ENCODE data around the gene HTRA2.

The HTRA2 gene

GRCh38 chr2:74535440-74535965 lies 5.8 kb downstream of the HTRA2 start:
- DNase-seq (ENCODE audit: extremely low spot score, insufficient read length, low read depth) (no peak), FAIRE-seq (no peak)

- DNase-seq (ENCODE audit: extremely low spot score, insufficient read length, low read depth) (no peak), FAIRE-seq (no peak)
These were observed 6.6 kb downstream of the HTRA2 start for GRCh38 chr2:74536166-74536950.

DNA sequence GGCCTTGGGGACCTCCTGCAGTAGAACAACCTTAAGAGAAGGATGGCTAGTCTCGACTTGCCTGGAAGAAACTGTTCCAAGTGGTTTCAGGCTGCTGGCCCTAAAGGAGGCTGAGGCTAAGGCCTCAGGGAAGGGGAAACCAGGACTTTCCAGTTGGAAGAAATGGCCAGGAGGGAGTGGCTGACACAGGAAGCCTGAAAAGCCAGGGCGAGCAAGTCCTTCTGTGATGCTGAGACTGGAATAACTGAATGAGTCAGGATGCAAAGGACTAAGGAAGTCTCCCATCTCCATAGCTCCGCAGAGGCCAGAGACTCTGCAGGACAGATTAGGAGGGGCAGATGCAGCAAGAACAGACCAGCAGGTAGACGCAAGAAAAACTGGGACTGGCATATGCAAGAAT lies 7.4 kb downstream of the HTRA2 start:
- FAIRE-seq (no peak), DNase-seq (ENCODE audit: extremely low spot score, insufficient read length, low read depth) (no peak)

- DNase-seq (ENCODE audit: extremely low spot score, insufficient read length, low read depth) = no peak
- FAIRE-seq = peak; percentile 67
These were observed 9.2 kb downstream of the HTRA2 start for GRCh38 chr2:74538881-74539339.

DNA sequence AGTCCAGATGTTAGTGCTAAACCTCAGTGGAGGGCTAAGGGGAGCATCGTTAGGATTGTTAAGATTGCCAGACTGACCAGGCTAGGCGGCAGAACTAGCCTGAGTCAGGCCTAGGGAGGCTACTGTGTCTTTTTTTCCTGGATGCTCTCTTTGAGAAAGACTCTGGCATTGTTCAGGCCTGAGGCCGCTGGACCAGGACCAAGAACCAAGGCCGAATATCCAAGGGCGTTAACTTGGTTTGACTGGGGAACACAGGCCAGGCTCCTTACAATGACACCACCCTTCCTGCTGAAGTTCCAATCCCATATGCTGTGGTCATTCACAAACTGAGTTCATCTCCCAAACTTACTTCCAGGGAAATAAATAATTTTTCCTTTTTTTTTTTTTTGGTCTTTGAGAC lies 10.6 kb downstream of the HTRA2 start:
- DNase-seq (ENCODE audit: extremely low spot score, insufficient read length, low read depth) (no peak), FAIRE-seq (no peak)

DNA sequence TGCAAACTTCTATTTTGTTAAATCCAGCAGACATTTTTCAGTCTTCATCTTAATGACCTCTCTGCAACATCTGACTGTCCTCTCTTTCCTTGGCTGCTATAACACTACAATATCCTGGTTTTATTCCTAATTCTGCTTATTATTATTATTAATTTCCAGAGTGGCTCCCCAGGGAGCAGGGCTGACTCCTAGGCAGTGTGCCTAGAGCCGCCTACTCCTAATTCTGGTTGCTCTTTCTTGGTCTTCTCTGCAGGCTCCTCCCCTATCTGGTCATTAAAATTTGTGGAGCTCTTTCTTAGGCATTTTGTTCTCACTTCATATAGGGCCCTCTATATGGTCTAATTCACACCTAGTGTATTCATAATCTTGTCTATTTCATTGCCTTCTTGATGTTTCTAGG lies 13.2 kb downstream of the HTRA2 start:
- DNase-seq (ENCODE audit: extremely low spot score, insufficient read length, low read depth) (no peak), FAIRE-seq (no peak)

GRCh38 chr2:74544634-74545033 lies 14.9 kb downstream of the HTRA2 start:
- DNase-seq (ENCODE audit: extremely low spot score, insufficient read length, low read depth) (no peak), FAIRE-seq (no peak)

- FAIRE-seq (no peak), DNase-seq (ENCODE audit: extremely low spot score, insufficient read length, low read depth) (no peak)
These were observed 16.3 kb downstream of the HTRA2 start for GRCh38 chr2:74546004-74546403.

DNA sequence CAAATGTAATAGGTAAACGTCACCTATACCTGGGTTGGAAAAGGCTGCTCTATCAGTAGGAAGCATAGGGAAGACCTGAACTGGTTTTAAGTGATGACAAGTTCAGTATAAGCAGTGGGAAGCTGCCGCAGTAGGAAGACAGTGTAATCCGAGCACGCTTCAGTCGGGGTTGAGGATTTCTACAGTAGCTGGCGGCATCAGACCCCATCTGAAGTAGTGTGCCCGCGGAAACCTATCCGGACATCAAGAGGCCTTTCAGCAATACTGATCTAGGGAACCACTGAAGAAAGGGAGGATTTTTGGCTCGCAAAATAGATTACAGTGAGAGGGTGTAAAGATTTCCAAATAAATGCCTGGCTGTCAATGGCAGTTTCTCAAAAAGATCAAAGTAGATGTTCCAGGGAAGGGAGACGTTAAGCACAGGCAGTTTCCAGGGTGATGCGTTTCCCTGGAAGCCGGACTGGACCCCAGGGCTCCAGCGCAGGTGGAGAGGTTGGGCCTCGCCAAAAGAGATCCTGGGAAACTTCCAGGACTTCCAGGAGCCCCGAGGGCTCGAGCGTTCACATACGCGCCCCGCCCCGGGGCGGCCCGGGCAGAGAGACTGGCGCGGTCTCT lies 18.7 kb downstream of the HTRA2 start:
- FAIRE-seq (no peak), DNase-seq (ENCODE audit: extremely low spot score, insufficient read length, low read depth) (no peak)

DNA sequence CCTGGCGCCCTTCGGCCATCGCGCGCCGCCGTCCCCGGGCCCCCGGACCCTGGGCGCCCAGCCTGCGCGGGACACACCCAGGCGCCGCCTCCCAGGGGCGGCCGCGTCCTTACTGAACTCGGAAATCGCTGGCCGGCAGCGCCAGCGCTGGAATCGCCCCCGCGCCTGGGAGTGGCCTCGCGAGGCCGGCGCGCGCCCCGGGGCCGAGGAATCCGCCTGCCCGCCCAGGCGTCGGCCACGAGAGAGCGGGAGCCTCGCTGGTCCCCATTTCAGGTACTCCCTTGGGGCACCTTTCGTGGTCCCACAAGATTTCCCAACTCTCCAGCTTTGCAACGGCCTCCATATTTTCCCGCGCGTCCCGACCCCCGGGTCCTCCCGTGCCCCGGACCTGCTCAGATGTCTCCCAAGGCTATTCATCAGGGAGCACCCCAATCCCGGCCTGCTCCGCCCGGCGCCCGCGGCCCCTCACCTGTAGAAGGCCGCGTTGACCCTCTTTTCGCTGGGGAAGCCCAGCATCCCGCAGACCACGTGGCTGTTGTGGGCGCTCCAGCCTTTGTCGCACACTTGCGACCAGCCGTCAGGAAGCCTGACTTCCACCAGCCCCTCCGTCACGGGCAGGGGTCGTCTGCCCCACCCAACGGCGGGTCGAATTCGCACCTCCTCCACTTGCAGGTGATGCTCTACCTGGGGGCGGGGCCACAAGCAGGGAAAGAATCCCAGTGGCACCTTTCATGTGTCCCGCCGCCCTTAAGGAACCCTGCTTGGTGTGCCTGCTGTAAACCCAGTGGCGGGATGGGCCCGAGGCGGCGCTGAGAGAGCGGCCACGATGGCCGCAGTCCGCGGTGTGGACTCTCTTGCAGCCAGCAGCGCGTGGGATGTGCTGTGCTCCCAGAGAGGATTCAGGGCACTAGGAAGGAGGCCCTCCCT lies 19.4 kb downstream of the HTRA2 start:
- DNase-seq (ENCODE audit: extremely low spot score, insufficient read length, low read depth) = no peak
- FAIRE-seq = peak; percentile 12

DNA sequence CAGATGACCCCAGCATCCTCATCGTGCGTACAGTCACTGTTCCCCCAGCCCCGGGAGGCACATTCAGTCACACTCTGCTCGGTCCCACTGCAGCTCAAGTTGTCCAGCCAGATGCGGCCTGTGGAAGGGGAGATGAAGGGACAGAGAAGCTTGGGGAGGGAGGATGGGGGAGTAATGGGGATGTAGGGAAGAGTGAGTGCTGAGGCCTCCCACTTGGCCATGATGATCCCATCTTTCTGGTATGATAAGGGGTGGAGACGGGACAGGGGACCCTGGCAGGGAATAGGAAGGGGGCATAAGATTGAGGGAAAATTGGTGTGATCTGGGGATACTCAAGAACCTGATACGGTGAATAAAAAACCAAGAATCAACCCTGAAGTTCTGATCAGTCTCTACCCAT lies 20.5 kb downstream of the HTRA2 start:
- no peak for DNase-seq (ENCODE audit: extremely low spot score, insufficient read length, low read depth)
- no peak for FAIRE-seq

DNA sequence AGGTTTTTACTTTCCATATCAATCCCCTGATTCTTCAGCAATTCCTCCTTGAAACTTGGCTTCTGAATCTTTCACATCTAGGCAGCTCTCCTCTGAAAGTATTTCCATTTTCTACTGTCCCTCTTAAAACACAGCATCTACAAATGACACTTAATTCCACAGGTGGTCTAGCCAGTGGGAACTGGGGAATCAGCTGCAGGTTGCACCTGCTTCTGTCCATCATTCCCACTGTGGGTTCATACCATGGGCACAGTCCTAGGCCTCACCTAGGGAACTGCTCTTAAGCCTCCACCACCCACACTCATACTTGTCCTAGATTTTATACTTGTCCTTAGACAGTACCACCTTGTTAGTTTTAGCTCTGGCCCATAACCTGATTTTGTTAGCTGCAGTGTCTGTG lies 21.8 kb downstream of the HTRA2 start:
- DNase-seq (ENCODE audit: extremely low spot score, insufficient read length, low read depth) = no peak
- no peak for FAIRE-seq

DNA sequence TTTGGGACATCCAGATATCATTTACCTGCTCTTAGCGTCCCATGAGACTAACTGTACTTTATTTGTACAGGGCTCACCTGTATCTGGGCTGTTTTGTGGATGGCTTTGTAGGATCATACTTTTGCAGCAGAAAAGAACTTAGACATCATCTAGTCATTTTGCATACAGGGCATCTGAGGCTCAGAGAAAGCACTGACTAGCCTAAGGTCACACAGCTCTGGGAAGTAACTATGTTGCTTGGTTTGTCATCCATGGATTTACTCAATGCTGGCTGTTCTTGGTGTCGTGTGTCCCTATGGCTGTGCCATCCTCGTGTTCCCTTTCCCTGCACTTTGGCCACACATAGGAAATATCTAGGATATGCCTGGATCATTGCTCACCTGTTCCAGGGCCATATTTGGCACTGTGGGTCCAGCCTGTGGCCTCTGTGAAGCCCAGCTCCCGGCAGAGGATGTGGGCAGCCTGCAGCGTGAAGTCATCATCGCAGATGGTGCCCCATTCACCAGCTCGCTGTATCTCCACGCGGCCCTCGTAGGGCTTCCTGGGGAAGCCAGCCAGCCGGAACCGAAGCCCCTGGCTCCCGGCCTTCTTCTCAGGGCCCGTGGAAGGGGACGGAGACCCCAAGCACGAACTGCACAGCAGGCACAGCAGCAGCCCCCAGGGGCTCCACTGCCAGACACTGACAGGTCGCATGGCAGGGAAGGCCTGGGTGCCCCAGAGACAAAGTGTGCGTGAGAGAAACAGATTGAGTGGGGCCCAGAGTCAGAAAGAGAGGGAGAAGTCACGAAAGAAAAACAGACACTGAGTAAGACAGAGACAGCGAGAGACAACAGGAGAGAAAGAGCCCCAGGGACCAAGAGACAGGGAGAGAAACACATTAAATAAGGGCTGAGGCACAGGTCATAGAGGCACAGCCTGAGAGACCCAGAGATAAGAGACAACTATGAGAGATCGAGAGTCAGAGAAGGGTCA lies 22.5 kb downstream of the HTRA2 start:
- FAIRE-seq (peak; percentile 77), DNase-seq (ENCODE audit: extremely low spot score, insufficient read length, low read depth) (no peak)

DNA sequence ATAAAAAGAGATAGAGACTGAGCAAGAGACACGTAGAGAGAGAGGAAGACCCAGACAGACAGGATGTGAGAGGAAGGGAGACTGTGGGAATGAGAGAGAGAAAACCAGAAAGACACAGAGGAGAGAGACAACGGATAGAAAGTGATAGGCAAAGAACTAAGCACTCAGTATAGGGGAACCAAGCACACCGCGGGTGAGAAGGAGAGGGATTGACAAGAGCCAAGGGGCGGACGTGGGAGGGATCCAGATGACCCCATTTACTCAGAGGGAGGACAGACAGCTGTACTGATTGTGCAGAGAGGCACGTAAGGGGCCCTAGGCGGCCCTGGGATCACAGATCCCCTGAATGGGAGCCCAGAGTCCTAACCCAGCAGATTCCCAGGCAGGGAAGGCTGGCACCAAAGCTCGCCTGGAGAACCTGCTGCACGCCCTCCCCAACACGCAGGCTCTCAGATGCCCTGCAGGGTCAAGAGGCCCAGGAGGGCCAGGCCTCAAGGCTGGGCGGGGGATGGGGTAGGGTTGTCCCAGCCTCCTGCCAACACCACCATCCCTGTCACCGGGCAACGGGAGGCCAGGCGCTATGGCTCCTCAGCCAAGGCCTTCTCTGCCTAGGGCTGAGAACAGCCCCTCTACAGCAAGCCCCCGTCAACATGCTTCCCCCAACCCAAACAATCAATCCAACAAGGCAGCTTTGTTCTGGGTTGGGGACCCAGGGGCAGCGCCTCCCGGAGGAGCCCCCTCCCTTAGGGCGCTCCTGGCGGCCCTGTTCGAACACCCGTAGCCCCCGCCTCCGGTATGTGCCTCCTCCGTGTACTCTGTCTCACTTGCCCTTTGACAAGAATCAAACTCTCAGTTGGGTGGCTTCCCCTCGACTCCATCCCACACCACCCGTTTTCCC lies 23.4 kb downstream of the HTRA2 start:
- FAIRE-seq (peak; percentile 77), DNase-seq (ENCODE audit: extremely low spot score, insufficient read length, low read depth) (no peak)

- peak; percentile 81 for FAIRE-seq
- DNase-seq (ENCODE audit: extremely low spot score, insufficient read length, low read depth) = peak; percentile 35
These were observed 24.4 kb downstream of the HTRA2 start, which contains the start of the genes DOK1 and LOXL3 for GRCh38 chr2:74553892-74554819. Gene DOK1, plus strand, starts transcription at chr2:74554720. Its CDS starts 35 bp downstream, at chr2:74554755. Gene LOXL3, minus strand, starts transcription at chr2:74553942. Its CDS starts 1,308 bp downstream, at chr2:74552634.

GRCh38 chr2:74554820-74555531 lies 25.2 kb downstream of the HTRA2 start:
- DNase-seq (ENCODE audit: extremely low spot score, insufficient read length, low read depth) (no peak), FAIRE-seq (peak; percentile 64)
